HepG2 (cell line): Measurements from ENCODE around the gene NEDD8. TPM values are rescaled to one million over a fixed set of nuclear protein-coding genes. Genes with fewer than 3 reads are reported as not detected.

ENCODE experiments used
- FOXA1 ChIP-seq, 2 experiments: fragments of 450-650 bp in 1 of 2; sonication (generic) in 1 of 2; formaldehyde crosslinking in 1 of 2; IDR thresholded peaks; 2 replicates each; pipeline versions ENCODE4 v1.4.0 to v1.6.1; 2016 to 2020; ENCODE audit warnings: missing genetic modification reagents in 1 of 2
- FOXJ3 ChIP-seq: sonication (generic); formaldehyde crosslinking; IDR thresholded peaks from 2 replicates; pipeline ENCODE4 v1.4.0; 2020; ENCODE audit warnings: missing genetic modification reagents, mild to moderate bottlenecking, borderline replicate concordance
- IKZF5 ChIP-seq: IDR thresholded peaks from 2 replicates; pipeline ENCODE4 v1.6.1; 2018; ENCODE audit warnings: missing genetic modification reagents, mild to moderate bottlenecking, missing compliant biosample characterization
- MIXL1 ChIP-seq: IDR thresholded peaks from 2 replicates; pipeline ENCODE4 v1.6.1; 2016
- STAG1 ChIP-seq: sonication (generic); formaldehyde crosslinking; IDR thresholded peaks from 2 replicates; pipeline ENCODE4 v1.4.0; 2020; ENCODE audit warnings: missing genetic modification reagents
- TAF15 ChIP-seq: fragments of 200-400 bp; formaldehyde crosslinking; IDR thresholded peaks from one replicate; pipeline ENCODE4 v1.6.1; 2018; ENCODE audit warnings: mild to moderate bottlenecking, low read depth, low read length; ENCODE audit not compliant: poor library complexity, severe bottlenecking
- TGIF2 ChIP-seq: IDR thresholded peaks from 2 replicates; pipeline ENCODE4 v1.6.1; 2016; ENCODE audit warnings: control low read depth, missing compliant biosample characterization
- ZBED4 ChIP-seq: sonication (generic); formaldehyde crosslinking; IDR thresholded peaks from 2 replicates; pipeline ENCODE4 v1.4.0; 2020; ENCODE audit warnings: missing genetic modification reagents, borderline replicate concordance
- ZGPAT ChIP-seq: IDR thresholded peaks from 2 replicates; pipeline ENCODE4 v1.6.1; 2016; ENCODE audit warnings: mild to moderate bottlenecking
- ZKSCAN8 ChIP-seq: IDR thresholded peaks from 2 replicates; pipeline ENCODE4 v1.6.1; 2016; ENCODE audit warnings: borderline replicate concordance, missing genetic modification reagents, missing compliant biosample characterization
- ZNF224 ChIP-seq: sonication (generic); formaldehyde crosslinking; IDR thresholded peaks from 2 replicates; pipeline ENCODE4 v1.5.0; 2020; ENCODE audit warnings: mild to moderate bottlenecking, missing genetic modification reagents
- ZNF350 ChIP-seq: sonication (generic); formaldehyde crosslinking; IDR thresholded peaks from 2 replicates; pipeline ENCODE4 v1.4.0; 2020; ENCODE audit warnings: mild to moderate bottlenecking, low read depth, missing genetic modification reagents, borderline replicate concordance
- ZNF567 ChIP-seq: sonication (generic); formaldehyde crosslinking; IDR thresholded peaks from 2 replicates; pipeline ENCODE4 v1.8.1; 2023; ENCODE audit warnings: mild to moderate bottlenecking, missing genetic modification reagents, borderline replicate concordance
- ZNF7 ChIP-seq: IDR thresholded peaks from 2 replicates; pipeline ENCODE4 v1.6.1; 2016; ENCODE audit warnings: missing biosample characterization, missing genetic modification reagents
- ZNF770 ChIP-seq: sonication (generic); formaldehyde crosslinking; IDR thresholded peaks from 2 replicates; pipeline ENCODE4 v1.5.0; 2020; ENCODE audit warnings: mild to moderate bottlenecking, missing genetic modification reagents
- ZNF790 ChIP-seq: sonication (generic); formaldehyde crosslinking; IDR thresholded peaks from 2 replicates; pipeline ENCODE4 v1.8.0; 2022; ENCODE audit warnings: missing genetic modification reagents, mild to moderate bottlenecking, borderline replicate concordance
- ZSCAN21 ChIP-seq: sonication (generic); formaldehyde crosslinking; IDR thresholded peaks from 2 replicates; pipeline ENCODE4 v1.8.0; 2022; ENCODE audit warnings: mild to moderate bottlenecking, missing genetic modification reagents, moderate library complexity, borderline replicate concordance
- polyA plus RNA-seq, 8 experiments: library from polyadenylated mRNA; depleted of rRNA in 3 of 8; stranded (reverse) in 7 of 8; unstranded in 1 of 8; fragments of >200 nt; fragmentation: Illumina TruSeq in 4 of 8; extraction: Trizol in 4 of 8; gene quantifications; 2 replicates each; pipeline versions ENCODE4 v1.2.1 to v1.2.3, GENCODE V29; 2011 to 2016; ENCODE audit warnings: low read depth in 4 of 8, missing spikeins in 1 of 8, mixed read lengths in 1 of 8; ENCODE audit not compliant: insufficient read depth in 1 of 8
- total RNA-seq, 5 experiments: library from RNA; depleted of rRNA; stranded (reverse); fragments of >200 nt; fragmentation: Illumina TruSeq; extraction: Trizol; gene quantifications; 2 replicates each; pipeline ENCODE4 v1.2.3, GENCODE V29; 2016; ENCODE audit warnings: low read depth in 1 of 5

NEDD8 gene
- total and polyA plus RNA-seq, 2 of the 13 experiments (the other 11 are each of a cell fraction or from before 2014, with no cell fraction given), result 535 to 713 TPM

GRCh38 chr14:24195186-24196070 lies 36.7 kb downstream of the NEDD8 start, which contains the start of gene TM9SF1 (continued):
- TF ChIP-seq ZBED4 (CRISPR knock-in tag) (peak; percentile 89), ZGPAT (CRISPR knock-in tag) (peak; percentile 100), TGIF2 (0 out of 2 replicates have a peak, but pooled peaks have one; percentile 80), ZSCAN21 (CRISPR knock-in tag) (peak; percentile 84; the same call in 1 of the 2 replicates), ZNF567 (peak; percentile 99), ZNF790 (CRISPR knock-in tag) (peak; percentile 99), ZKSCAN8 (peak; percentile 93; the same call in 1 of the 2 replicates), IKZF5 (peak; percentile 99; the same call in 1 of the 2 replicates), ZNF7 (CRISPR knock-in tag) (0 out of 2 replicates have a peak, but pooled peaks have one; percentile 41), ZNF770 (CRISPR knock-in tag) (no peak), FOXJ3 (CRISPR knock-in tag) (peak; percentile 77), FOXA1 (IDR thresholded peaks at IDR 0.05) (no peak), FOXA1 (CRISPR knock-in tag; IDR thresholded peaks at IDR 0.05) (peak; percentile 5; the same call in 1 of the 2 replicates), STAG1 (CRISPR knock-in tag) (no peak; the same call in 1 of the 2 replicates), MIXL1 (CRISPR knock-in tag) (peak; percentile 85), ZNF350 (CRISPR knock-in tag) (peak; percentile 100; the same call in 1 of the 2 replicates), ZNF224 (CRISPR knock-in tag) (peak; percentile 100), TAF15 (peak; percentile 55)
